Epithelial cell of esophagus (primary cell): ENCODE data around the gene CCDC137.

ENCODE experiments used
- DNase-seq: peaks from one replicate; pipeline ENCODE4 v3.0.0; 2010; ENCODE audit warnings: low read depth
- H3K4me3 ChIP-seq: 2 replicates; pipeline ENCODE4 v1.5.1; 2011; ENCODE audit warnings: mild to moderate bottlenecking, low read length, control low read depth
- CTCF ChIP-seq: IDR thresholded peaks from 2 replicates; pipeline ENCODE4 v1.5.1; 2011; ENCODE audit warnings: low read depth, mild to moderate bottlenecking, low read length, control low read depth, inconsistent platforms; ENCODE audit not compliant: insufficient read depth; ENCODE audit errors: missing control alignments

The CCDC137 gene

GRCh38 chr17:81687770-81688541 lies 21.4 kb downstream of the CCDC137 start:
- TF ChIP-seq CTCF = no peak
- H3K4me3 ChIP-seq = no peak overlapping the region
- no peak for DNase-seq

- no peak for DNase-seq
- H3K4me3 ChIP-seq = no peak overlapping the region
Observed at GRCh38 chr17:81688616-81689015, 22.1 kb downstream of the CCDC137 start.

GRCh38 chr17:81690066-81690465 lies 23.5 kb downstream of the CCDC137 start:
- TF ChIP-seq CTCF = no peak
- no peak overlapping the region for H3K4me3 ChIP-seq
- no peak for DNase-seq

More at GRCh38 chr17:81688616-81689015, 22.1 kb downstream of the CCDC137 start:
- TF ChIP-seq CTCF = no peak

- no peak overlapping the region for H3K4me3 ChIP-seq
- no peak for TF ChIP-seq CTCF
- DNase-seq = no peak
Observed at GRCh38 chr17:81690549-81690948, 24.0 kb downstream of the CCDC137 start.

- no peak for DNase-seq
- no peak overlapping the region for H3K4me3 ChIP-seq
- no peak for TF ChIP-seq CTCF
Observed at GRCh38 chr17:81691196-81691595, 24.7 kb downstream of the CCDC137 start.

GRCh38 chr17:81691608-81692007 lies 25.1 kb downstream of the CCDC137 start:
- no peak for DNase-seq
- no peak for TF ChIP-seq CTCF
- no peak overlapping the region for H3K4me3 ChIP-seq

- H3K4me3 ChIP-seq = no peak overlapping the region
- no peak for DNase-seq
Observed at GRCh38 chr17:81693509-81694210, 27.1 kb downstream of the CCDC137 start.

More at GRCh38 chr17:81693509-81694210, 27.1 kb downstream of the CCDC137 start:
- TF ChIP-seq CTCF = no peak
